ENCODE data around the gene VWA8.
"Not testable (repeated sequence)": the region's sequence is repeated elsewhere in the genome, so short reads cannot be mapped to it uniquely, and the experiment has no call there.

The VWA8 gene

DNA sequence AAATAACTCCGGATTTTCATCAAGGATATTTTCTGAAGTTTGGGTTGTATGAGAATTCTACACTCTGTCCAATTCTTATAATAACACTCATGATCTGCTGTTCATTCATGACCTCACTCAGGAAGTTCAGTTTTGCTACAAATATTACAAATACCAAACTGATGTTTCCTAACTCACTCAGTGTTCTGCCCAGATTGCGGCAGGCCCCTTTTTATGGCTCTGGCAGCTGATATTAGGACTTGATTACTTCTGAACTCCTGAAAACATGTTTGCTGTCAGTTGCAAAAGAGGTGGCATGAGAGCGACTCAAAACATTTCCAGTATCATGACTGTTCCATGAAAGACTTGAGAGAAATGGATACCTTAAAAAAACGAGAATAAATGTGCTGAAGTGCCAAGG is 315.6 kb downstream of the VWA8 start:
- no peak for ATAC-seq
- no peak for DNase-seq

- no peak for DNase-seq
- no peak for ATAC-seq
These were observed 316.2 kb downstream of the VWA8 start for GRCh38 chr13:41644742-41645141.

DNA sequence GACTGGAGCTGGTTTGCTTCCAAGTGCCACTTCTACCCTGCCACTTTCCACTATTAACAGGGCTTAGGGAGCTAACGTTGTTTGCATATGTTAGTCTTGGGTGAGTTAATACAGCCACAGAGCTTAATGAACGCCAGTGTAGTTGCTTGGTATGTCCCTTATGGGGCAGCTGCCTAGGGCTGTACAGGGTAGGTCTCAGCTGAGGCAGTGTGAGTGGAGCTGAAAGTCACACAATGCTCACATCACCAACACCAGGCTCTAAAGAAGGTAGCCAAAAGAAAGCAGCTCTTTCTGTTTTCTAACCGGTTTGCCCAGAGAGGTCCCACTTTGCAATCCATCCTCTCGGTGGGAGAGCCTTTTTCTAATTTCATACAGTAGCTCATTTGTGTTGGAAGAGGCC is 317.4 kb downstream of the VWA8 start:
- ATAC-seq (no peak), DNase-seq (no peak)

- no peak for ATAC-seq
- DNase-seq, result no peak
These were observed 318.9 kb downstream of the VWA8 start for GRCh38 chr13:41641961-41642360.

GRCh38 chr13:41641429-41641828 is 319.5 kb downstream of the VWA8 start:
- ATAC-seq (no peak), DNase-seq (no peak)

GRCh38 chr13:41639955-41640780 is 320.7 kb downstream of the VWA8 start:
- no peak for ATAC-seq

DNA sequence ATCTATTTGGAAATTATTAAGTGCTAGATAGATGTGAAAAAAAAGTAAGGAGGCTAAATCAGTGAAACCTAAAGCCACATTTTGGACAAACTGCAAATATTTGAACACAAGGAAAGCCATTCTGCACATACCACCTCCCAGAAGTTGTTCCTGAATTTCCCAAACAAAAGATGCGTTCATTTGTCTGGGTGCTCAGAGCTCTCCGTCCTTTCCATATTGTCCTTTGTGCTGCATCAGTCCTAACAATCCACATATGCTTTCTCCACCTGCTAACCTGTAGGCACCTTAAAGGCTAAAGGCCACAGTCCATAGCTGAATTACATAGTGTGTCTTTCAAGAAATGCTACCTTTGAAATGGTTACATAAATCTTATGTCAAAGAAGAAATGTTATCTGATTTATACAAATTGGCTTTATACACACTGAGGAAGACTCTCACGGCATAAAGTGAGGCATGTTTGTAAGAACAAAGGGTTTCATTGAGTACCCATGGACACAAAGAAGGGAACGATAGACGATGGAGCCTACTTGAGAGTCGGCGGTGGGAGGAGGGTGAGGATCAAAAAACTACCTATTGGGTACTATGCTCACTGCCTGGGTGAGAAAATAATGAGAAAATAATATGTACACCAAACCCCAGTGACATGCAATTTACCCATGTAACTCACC is 321.5 kb downstream of the VWA8 start:
- ATAC-seq, result no peak
- DNase-seq, result no peak

More at GRCh38 chr13:41639955-41640780, 320.7 kb downstream of the VWA8 start:
- no peak for DNase-seq

- no peak for ATAC-seq
These were observed 323.3 kb downstream of the VWA8 start for GRCh38 chr13:41637586-41637985.

DNA sequence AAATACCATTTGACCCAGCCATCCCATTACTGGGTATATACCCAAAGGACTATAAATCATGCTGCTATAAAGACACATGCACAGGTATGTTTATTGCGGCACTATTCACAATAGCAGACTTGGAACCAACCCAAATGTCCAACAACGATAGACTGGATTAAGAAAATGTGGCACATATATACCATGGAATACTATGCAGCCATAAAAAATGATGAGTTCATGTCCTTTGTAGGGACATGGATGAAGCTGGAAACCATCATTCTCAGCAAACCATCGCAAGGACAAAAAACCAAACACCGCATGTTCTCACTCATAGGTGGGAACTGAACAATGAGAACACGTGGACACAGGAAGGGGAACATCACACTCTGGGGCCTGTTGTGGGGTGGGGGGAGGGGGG is 323.9 kb downstream of the VWA8 start:
- not testable (repeated sequence) for ATAC-seq, DNase-seq

More at GRCh38 chr13:41637586-41637985, 323.3 kb downstream of the VWA8 start:
- DNase-seq, result no peak

DNA sequence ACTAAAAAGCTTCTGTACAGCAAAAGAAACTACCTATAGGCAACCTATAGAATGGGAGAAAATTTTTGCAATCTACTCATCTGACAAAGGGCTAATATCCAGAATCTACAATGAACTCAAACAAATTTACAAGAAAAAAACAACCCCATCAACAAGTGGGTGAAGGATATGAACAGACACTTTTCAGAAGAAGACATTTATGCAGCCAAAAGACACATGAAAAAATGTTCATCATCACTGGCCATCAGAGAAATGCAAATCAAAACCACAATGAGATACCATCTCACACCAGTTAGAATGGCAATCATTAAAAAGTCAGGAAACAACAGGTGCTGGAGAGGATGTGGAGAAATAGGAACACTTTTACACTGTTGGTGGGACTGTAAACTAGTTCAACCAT is 324.3 kb downstream of the VWA8 start:
- not testable (repeated sequence) for DNase-seq, ATAC-seq

GRCh38 chr13:41634407-41634806 is 326.5 kb downstream of the VWA8 start:
- no peak for ATAC-seq

GRCh38 chr13:41633776-41634175 is 327.1 kb downstream of the VWA8 start:
- no peak for ATAC-seq
- DNase-seq, result no peak

More at GRCh38 chr13:41634407-41634806, 326.5 kb downstream of the VWA8 start:
- DNase-seq, result no peak

DNA sequence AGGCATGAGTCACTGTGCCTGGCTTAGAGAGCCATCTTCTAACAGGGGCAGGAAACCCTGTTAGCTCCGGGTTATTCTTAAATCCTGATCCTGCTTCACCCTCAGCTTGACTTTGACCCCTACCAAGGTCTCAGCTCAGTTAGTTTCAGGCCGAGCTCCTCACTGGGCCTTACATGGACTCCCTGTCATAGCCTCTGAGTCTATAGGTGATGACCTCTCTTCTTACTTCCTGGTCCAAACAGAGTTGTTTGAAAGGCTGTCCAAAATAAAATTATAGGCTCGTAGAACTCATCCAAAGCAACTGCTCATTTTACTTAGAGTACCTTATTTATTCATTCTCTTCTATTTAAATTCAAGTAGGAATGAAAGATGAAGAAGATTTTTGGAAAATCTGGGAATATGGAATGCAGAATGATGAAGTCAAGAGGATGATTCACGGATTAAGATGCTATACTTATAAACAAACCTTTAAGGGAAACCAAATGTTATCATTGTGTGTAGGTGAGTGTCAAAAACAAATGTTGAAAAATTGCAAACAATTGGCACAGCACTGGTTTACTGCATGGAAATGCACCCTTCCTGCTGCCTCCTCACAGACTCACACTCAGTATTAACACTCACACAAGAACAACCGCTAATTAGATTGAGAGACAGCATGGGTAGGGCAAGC is 329.5 kb downstream of the VWA8 start:
- no peak for ATAC-seq
- no peak for DNase-seq

DNA sequence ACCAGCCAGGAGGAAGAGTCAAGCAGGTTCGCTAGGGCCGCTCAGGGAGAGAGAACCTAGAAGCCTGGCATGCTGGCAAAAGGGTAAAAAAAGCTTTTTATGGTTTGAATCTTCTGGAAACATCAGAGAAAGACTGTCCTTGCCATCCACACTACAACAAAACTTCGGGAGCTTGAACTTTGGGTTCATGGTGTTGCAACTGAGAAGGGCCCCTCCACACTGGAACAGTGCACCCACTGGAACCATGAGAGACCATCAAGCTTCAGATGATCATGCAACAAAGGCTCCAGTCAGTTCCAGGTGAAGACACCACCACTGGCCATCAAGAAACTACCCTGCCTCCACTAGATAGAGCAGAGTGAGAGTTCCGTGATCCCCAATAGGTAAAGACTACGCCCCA is 333.5 kb downstream of the VWA8 start:
- ATAC-seq (no peak), DNase-seq (no peak)

DNA sequence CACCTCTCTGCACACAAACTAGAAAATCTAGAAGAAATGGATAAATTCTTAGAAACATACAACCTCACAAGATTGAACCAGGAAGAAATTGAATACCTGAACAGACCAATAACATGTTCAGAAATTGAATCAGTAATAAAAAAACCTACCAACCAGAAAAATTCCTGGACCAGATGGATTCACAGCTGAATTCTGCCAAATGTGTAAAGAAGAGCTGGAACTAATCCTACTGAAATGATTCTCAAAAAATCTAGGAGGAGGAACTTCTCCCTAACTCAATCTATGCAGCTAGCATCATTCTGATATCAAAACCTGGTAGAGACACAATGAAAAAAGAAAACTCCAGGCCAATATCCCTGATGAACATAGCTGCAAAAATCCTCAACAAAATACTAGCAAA is 336.9 kb downstream of the VWA8 start:
- ATAC-seq (no peak), DNase-seq (no peak)

DNA sequence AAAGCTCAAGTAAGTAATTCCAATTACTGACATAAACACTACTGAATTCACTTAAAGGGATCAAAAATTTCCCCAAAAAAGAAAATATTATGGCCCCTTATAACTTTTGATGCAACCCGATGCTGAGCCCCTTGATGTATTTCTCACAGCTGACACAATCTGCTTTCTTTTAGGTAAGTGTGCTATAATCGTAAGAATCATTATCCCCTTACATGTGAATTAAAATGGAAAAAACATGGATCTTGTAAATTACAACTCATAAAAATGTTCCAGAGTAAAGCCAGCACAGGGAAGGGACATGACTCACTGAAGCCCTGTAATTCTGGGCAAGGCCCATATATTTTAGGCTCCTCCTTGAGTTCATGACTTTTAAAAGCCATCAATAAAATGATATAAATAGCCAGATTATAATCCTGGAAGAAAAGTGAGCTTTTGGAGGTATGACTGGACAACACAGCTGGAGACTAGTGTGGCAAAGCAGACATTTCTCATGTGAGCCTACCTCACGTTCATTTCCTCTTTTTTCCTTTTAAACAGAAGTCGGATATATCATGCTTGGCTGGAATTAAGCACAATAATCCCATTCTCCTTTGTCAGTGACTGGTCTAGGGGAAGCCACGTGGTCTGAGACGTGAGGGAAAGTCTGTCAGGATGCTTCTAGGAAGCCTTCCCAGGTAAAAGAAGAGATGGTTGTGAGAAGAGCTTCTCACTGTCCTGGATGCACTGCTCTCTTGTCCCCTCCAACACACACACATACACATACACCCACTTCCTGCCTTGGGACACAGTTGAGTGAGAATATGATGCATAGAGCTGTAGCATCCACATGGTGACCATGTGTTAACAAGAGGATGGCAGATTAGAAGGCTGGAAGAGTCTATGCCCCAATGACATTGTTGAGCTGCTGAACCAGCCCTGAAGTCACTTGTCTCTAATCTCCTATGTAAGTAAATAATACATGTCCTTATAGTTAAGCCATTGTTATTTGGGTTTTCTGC is 338.2 kb downstream of the VWA8 start:
- ATAC-seq, result no peak
- DNase-seq, result no peak

DNA sequence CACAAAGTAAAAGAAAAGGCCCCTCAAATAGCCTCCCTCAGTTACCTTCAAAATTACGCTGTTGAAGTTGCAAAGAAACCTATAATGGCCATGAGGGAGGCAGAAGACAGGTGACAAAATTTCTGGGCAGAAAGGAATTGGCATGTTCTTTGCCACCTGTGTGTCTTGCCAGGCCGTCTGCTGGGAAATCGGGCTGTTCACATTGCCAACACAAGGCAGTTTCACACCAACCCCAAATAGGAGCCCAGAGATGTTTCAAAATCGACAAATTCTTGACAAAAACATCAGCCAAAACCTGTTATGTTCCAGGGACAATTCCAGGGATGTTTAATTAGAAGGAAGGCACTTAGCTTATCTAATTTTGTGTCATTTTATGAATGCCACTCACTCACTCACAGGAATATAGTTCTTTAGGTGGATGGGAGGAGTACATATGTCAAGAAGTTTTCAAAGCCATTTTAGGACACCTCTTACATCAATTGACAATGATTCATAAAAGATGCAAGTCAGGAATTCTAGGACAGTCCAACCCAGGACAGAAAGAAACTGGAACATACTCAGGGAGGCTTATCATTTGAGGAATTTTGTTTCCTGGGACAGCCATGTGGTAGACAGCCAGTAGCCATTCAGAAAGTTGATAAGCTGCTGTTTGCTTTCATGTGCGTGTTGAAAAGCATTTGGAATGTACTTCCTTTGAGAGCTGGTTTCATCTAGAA is 339.0 kb downstream of the VWA8 start:
- ATAC-seq, result no peak
- DNase-seq, result no peak

DNA sequence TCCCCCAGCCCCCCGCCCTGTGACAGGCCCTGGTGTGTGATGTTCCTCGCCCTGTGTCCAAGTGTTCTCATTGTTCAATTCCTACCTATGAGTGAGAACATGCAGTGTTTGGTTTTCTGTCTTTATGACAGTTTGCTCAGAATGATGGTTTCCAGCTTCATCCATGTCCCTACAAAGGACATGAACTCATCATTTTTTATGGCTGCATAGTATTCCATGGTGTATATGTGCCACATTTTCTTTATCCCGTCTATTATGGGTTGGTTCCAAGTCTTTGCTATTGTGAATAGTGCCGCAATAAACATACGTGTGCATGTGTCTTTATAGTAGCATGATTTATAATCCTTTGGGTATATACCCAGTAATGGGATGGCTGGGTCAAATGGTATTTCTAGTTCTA is 343.3 kb downstream of the VWA8 start:
- not testable (repeated sequence) for DNase-seq, ATAC-seq

- no peak for ATAC-seq
These were observed 344.8 kb downstream of the VWA8 start for GRCh38 chr13:41616151-41616550.

GRCh38 chr13:41615528-41615855 is 345.4 kb downstream of the VWA8 start:
- DNase-seq (no peak), ATAC-seq (no peak)

More at GRCh38 chr13:41616151-41616550, 344.8 kb downstream of the VWA8 start:
- DNase-seq, result no peak
